HG03565 (cell line): ENCODE data around the gene CST6.
"Not testable (repeated sequence)": the region's sequence is repeated elsewhere in the genome, so short reads cannot be mapped to it uniquely, and the experiment has no call there.

Source experiments
- ATAC-seq: cut with Tn5 transposase; IDR thresholded peaks from one replicate; pipeline ENCODE4 v1.9.1; 2021; ENCODE audit warnings: mild to moderate bottlenecking, moderate library complexity; ENCODE audit not compliant: unreplicated experiment

The CST6 gene

DNA sequence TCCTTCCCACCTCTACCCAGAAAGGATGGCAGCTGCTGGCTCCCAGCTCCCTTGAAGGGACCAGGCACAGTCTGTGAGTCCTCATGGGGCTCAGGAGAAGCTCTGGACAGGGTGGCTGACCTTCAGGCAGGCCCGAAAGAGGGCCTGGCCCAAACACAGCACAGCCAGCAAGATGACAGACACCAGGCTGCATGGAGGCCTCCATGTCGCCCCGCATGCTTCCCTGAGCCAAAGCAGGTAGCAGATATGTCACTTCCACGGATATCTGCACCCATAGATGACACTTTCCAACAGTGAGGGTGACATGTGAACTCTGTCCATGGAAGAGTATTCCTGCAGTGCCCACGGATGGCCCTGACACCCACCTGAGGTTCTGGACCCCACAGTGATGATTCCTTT lies 28.2 kb upstream of the CST6 start:
- ATAC-seq = no peak

GRCh38 chr11:65987336-65987735 lies 24.5 kb upstream of the CST6 start:
- no peak for ATAC-seq

GRCh38 chr11:65988791-65989592 lies 22.8 kb upstream of the CST6 start:
- peak; percentile 95 for ATAC-seq

DNA sequence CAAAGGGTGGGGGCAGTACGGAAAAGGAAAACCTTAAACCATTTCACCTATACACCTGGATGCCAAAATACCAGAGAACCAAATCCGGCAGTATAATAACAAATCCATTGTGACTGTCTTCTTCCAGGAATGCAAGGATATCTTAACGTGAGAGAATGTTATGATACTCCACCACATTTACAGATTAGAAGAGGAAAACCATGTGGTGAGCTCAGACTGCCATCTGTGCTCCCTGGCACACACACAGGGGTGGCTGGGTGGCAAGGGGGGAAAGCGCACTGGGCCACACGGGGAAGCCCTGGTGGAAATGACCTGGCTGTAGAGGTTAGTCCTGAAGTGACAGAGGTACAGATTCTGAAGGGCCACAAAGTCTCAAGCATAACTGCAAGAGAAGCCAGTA lies 19.8 kb upstream of the CST6 start:
- no peak for ATAC-seq

DNA sequence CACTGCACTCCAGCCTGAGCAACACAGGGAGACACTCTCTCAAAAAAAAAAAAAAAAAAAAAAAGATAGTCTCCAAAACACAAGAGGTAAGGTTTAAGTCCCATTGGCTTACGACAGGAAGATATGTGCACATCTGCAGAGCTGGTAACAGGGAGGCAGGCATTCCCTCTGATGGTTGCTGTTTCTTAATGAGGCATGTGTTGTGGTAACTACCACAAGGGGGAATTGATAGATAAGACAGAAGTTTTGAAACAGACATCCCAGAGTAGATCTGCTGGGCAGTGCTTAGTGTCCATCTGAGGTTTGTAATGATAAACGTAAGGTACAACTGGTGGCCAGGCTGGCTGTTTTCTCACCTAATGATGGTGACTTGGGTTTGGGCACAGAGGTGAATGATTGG lies 14.5 kb upstream of the CST6 start:
- no peak for ATAC-seq

GRCh38 chr11:66001942-66002647 lies 9.7 kb upstream of the CST6 start, which contains the start of the genes BANF1 and EIF1AD:
TSS of gene BANF1 (plus strand) at chr11:66002503. CDS start at chr11:66003251, 748 bp downstream.
TSS of gene EIF1AD (minus strand) at chr11:66002157. CDS start at chr11:66000389, 1,768 bp downstream.
- ATAC-seq = peak; percentile 61

DNA sequence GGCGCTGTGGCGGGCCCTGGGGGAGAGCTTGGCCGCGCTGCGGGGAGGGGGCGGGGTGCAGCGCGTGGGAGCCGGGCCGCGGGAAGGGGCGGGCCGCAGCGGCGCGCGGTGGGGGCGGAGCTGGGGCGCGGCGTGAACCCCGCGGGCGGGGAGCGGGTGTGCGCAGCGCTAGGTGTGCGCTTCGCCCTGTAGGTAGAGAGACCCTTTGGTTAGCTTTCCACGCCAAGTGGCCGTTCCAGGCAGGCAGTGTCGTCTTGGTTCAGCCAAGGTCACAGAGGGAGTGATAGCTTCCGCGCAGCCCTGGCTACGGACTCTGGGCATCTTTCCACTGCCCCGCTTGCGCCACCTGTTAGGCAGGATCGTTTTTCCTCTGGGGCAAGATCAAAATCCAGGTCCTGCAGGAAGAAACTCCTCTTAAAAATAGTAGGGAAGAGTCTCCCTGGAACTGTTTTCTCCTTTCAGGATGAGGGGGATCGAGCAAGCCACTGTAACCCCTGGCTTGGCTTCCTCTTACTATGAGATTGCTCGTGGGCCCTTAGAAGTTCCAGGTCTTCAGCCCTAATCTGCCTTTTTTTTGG lies 9.1 kb upstream of the CST6 start:
- ATAC-seq = peak; percentile 42

- no peak for ATAC-seq
Measured at GRCh38 chr11:66003291-66003690, 8.5 kb upstream of the CST6 start.

- no peak for ATAC-seq
Measured at GRCh38 chr11:66004186-66004585, 7.6 kb upstream of the CST6 start.

DNA sequence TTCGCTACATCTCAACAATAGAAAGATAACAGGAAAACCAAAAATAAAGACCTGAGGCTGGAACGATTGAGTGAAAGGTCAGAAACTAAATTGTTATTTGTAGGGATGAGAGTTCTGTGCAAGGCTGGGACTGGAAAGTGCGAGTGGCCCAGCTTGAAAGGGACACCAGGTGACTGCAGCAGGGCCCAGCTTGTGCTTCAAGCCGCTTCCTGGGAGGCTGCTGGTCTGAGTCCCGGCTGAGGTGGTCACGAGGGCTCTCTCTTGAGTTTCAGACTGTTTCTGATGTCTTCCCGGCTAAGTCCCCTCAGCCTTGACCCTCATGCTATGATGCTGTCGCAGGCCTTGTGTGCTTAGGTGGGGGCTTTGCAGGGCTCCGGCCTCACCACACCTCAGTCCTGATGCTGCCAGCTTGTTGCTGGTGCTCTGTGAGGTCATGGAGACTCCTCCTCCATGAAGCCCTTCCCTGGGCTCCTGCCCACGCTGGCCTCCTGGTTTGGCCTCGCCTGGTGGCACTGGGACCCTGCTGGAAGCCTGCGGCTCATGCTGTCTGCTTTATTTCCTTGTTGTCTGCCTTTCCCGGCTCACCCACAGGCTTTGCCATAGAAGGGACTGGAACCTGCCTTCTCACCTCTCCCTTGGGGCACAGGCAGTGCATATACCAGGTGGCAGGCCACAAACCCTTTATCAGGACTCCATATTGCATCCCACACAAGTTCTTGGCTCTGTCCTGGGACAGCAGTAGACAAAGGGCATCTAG lies 5.5 kb upstream of the CST6 start:
- ATAC-seq = no peak

DNA sequence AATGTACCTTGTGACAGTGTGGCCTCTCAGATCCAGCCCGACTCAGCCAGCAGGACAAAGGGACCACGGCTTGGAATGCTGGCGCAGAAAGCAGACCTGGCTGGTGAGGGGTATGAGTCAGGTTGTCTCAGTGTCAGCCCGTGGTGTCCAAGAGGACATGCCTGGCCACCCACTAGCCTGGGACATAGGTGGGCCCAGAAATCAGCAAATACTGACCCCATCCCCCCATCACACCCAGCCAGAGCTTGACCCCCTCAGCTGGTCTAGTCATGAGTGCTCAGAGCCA lies 5.0 kb upstream of the CST6 start:
- no peak for ATAC-seq

DNA sequence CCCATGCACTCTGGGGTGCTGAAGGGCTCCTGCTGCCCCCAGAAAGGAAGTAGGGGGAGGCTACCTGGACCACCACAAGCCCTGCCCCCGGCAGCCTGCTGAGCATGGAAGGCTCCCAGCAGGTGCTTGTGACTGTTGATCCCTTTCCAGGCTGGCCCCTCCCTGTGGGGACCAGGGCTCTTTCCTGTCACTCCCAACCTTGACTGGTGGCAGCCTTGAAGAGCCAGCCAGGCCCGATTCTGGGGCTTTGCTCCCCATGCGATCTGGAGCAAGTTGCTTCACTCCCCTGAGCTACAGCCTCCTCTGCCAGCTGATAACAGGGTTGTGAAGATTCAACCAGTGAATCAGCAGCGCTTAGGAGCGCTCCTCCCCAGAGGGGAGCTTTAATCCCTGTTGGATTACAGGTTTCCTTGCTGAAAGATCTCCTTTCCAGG lies 4.6 kb upstream of the CST6 start:
- no peak for ATAC-seq

- no peak for ATAC-seq
Measured at GRCh38 chr11:66008095-66008467, 3.7 kb upstream of the CST6 start.

DNA sequence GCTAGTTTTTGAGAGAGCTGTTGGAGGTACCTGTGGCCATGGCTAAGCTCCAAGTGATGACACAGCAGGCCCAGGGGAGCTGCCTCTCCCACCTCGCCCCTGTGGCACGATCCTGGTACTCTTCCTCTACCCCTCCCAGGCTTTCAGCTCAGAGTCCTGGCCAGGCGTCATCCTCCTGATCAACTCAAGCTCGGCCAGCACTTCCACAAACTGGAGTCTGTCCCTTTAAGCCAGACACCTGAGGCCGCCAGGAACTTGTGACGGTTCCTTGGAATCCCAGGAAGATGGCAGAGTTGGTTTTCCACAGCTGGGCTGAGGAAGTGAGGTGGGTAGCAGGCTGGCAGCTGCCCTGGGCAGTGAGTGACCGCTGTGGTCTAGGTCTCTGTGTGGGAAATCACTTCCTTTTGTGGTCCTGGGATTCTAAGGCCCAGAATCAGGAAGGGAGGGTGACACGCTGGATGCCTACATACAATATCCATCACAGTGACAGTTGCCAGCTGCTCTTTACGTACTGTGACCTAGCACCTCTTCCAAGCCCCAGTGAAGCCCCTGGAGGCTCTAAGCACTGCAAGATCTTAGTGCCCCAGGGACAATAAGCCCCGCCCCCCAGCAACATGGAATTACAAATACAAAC lies 3.2 kb upstream of the CST6 start:
- no peak for ATAC-seq

DNA sequence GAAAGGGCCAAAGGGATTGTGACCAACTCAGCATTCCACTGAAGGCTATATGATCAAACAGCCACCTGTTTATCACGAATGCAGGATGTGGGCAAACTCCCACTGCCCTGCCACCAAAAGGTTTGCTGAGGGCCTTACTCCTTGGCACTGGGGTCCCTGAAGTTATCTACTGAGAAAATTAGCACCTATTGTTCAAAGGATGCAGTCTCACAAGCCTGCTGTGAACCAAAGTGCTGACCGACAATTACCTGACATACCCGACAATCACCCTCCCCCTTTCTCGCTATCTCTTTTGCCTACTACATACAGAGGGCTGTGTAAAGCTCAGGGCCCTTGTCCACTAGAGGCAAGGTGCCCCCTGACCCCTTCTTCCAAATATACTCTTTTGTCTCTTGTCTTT lies 1.8 kb upstream of the CST6 start:
- ATAC-seq = not testable (repeated sequence)

DNA sequence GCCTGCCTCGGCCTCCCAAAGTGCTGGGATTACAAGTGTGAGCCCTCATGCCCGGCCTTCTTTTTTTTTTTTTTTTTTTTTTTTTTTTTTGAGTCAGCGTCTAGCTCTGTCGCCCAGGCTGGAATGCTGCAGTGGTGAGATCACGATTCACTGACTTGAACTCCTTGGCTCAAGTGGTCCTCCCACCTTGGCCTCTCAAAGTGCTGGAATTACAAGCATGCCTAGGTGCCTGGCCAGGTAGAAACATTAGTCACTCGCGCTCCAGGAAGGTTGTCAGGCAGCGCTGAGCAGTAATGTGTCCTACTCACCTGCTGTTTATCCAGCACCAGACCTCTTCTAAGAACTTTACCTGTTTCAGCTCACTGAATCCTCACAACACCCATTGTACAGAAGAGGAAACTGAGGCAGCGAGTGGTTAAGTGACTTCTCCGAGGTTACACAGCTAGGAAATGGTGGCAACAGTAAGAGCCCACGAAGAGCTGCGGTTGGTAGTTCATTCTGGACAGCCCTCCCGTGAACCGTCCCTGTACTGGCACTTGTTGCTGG lies 496 bp upstream of the CST6 start:
- ATAC-seq = no peak

DNA sequence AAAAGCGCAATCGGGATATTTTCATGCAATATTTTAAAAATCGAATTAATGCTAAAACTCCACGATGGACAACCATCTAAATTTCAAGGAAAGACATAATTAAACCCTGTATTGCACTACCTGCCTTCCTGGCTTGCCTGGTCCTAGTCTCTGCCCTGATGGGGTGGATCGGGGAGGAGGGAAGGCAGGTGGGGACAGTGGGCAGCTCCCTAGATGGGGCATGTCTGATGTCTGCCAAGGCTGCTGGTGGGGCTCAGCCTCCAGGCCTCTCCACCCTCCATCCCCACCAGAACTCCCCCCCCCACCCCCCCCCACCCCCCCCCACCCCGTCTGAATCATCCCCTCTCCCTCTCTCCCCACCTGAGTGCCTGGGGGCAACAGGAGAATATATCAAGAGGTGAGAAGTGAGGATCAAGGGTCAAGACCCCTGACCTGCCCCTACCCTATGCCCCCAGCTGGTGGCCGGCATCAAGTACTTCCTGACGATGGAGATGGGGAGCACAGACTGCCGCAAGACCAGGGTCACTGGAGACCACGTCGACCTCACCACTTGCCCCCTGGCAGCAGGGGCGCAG lies 650 bp downstream of the CST6 start:
- no peak for ATAC-seq

- ATAC-seq = no peak
Measured at GRCh38 chr11:66012946-66013761, 1.3 kb downstream of the CST6 start.

GRCh38 chr11:66013762-66014100 lies 1.9 kb downstream of the CST6 start:
- no peak for ATAC-seq
